Measurements from ENCODE around the gene HMSD.

Gene HMSD

DNA sequence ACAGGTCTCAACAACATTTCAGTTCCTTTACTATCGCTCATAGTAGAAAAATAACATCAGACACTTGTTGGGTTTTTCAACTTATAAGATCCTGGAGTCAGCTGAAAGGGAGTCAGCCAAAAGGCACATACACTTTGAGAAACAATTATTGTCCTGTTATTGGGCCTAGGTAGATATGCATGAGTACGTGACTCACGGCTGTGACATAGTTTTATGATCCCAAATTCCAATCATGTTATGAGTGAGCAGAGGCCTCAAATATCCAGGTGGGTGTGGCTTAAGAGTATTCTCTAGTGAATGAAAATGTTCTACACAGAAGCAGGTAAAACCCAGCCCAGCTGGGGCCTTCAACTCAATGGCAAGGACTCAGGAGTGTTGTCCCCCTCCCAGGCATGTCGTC lies 47.9 kb downstream of the HMSD start:
- no peak for DNase-seq

DNA sequence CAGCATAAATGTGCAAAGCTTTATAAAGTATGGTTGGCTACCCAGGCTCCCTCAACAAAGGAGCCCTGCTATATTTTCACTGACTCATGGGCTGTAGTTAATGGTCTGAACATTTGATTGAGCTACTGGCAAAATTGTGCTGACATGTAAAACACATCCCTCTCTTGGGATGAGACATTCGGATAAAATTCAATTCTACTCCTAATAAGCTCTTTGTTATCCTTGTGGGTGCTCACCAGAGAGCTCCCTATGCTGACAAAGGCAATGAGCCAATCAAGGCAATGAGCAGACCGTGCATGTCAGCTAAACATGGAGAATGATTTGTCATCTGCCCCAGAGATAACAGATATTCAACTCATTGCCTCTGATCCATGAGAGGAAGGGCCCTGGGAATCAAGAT lies 48.5 kb downstream of the HMSD start:
- no peak for DNase-seq

DNA sequence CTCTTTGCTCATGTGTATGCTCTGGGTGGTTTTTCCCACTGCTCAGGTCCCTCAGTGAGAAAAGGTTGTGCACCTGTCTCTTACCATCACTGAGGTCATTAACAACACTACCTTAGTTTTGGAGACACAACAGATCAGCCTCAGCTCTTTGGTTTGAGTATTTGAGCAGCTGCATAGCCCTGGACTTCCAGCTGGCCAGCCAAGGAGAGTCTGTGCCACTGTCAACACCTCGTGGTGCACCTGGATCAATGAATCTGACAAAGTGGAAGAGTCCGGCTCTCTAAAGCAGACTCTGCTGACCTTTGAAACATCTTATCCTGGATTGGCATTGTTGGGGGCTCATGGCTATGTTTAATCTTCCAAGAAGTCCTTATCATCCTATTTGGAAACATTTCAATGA lies 50.8 kb downstream of the HMSD start:
- no peak for DNase-seq

- no peak for DNase-seq
These were observed 53.5 kb downstream of the HMSD start for GRCh38 chr18:64002581-64002980.

DNA sequence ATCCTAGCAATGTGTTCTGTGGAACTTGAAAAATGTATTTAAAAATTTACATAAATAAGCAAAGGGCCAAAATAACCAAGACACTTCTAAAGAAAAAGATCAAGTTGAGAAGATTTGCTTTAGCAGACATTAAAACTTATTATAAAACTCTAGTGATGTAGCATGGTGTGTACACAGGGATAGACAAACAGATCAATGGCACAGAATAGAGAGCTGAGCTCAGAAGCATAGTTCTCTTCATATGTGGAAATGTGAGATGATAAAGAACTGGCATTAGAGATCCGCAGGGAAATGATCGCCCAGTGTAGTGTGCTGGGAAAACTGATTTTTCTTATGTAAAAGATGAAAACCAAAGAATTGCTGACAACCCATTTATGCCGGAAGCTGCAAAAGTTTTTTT lies 60.2 kb downstream of the HMSD start:
- no peak for DNase-seq
